Measurements from ENCODE around the gene MAP3K5.

- TF ChIP-seq POLR2AphosphoS5 (IDR thresholded peaks at IDR 0.05; ENCODE audit: low read depth, low read length): no peak
- no peak for TF ChIP-seq REST (IDR thresholded peaks at IDR 0.05; ENCODE audit: insufficient read depth in 1 of 2, low read depth in 2 of 2, low read length in 2 of 2)
- no peak for TF ChIP-seq FOXP2 (optimal IDR thresholded peaks at IDR 0.05; ENCODE audit: borderline replicate concordance, extremely low read depth, extremely low read length, insufficient read depth)
- TF ChIP-seq TAF1 (IDR thresholded peaks at IDR 0.05; ENCODE audit: borderline replicate concordance, insufficient read depth, low read length): no peak
These were observed 140.3 kb downstream of the MAP3K5 start for GRCh38 chr6:136651982-136652381.
